Activated CD8-positive, alpha-beta memory T cell treated with anti-CD3 and anti-CD28 coated beads, Interleukin-2, amount 10 ng/mL, durations not matched to agents 7 days and 5 days (primary cell): ENCODE measurements around the gene PDGFRA. TPM values are rescaled to one million over a fixed set of nuclear protein-coding genes. Genes with fewer than 3 reads are reported as not detected.
A peak's percentile ranks its signal among the peaks of the same experiment; 100 is the strongest.

Experiments
- ATAC-seq: fragments of 150-1000 bp; cut with Tn5 transposase; one replicate; pipeline ENCODE4 v1.10.0; 2021; ENCODE audit warnings: moderate library complexity
- CTCF ChIA-PET: fragments of 350-600 bp; sonication (Branson Sonifier 250); formaldehyde crosslinking; loops from one replicate; lab custom pipeline; 2021; ENCODE audit warnings: antibody characterized with exemption; lab: Charles Lee
- DNase-seq: peaks from one replicate; pipeline ENCODE4 v3.0.0-alpha.2; 2020
- H3K27ac Mint-ChIP-seq: one replicate; pipeline ENCODE4 v1.8.0; 2021; ENCODE audit warnings: mild to moderate bottlenecking, mixed read lengths
- H3K27me3 Mint-ChIP-seq: one replicate; pipeline ENCODE4 v1.8.0; 2021; ENCODE audit warnings: mixed read lengths
- H3K36me3 Mint-ChIP-seq: one replicate; pipeline ENCODE4 v1.8.0; 2021; ENCODE audit warnings: mild to moderate bottlenecking, mixed read lengths
- H3K4me1 Mint-ChIP-seq: one replicate; pipeline ENCODE4 v1.8.0; 2021; ENCODE audit warnings: mixed read lengths
- H3K4me3 Mint-ChIP-seq: one replicate; pipeline ENCODE4 v1.8.0; 2021; ENCODE audit warnings: mild to moderate bottlenecking, moderate library complexity, mixed read lengths
- H3K9me3 Mint-ChIP-seq: one replicate; pipeline ENCODE4 v1.8.0; 2022; ENCODE audit warnings: low read depth, mixed read lengths
- total RNA-seq, 2 experiments: library from RNA; stranded (reverse); gene quantifications; one replicate each; pipeline ENCODE4 v1.2.3, GENCODE V29; 2021

The PDGFRA gene
- total RNA-seq, 2 experiments from 2014 or later = not detected

GRCh38 chr4:54277691-54278090, 48.6 kb downstream of the PDGFRA start:
- ATAC-seq (peak; percentile 39), DNase-seq (no peak)
- no peaks in the 10 kb centered on the region for H3K9me3 Mint-ChIP-seq
- H3K4me1 Mint-ChIP-seq = peaks cover 30% of the 10 kb centered on the region
- H3K27ac Mint-ChIP-seq = no peak overlapping the region
- CTCF ChIA-PET = no interaction called here
- no peak overlapping the region for H3K4me3 Mint-ChIP-seq
- H3K36me3 Mint-ChIP-seq = peaks cover 2% of the 10 kb centered on the region
- H3K27me3 Mint-ChIP-seq = peaks cover 3% of the 10 kb centered on the region

GRCh38 chr4:54278216-54278615, 49.1 kb downstream of the PDGFRA start:
- peaks cover 2% of the 10 kb centered on the region for H3K36me3 Mint-ChIP-seq
- no peak for DNase-seq
- no peak overlapping the region for H3K27ac Mint-ChIP-seq
- H3K4me1 Mint-ChIP-seq = peaks cover 30% of the 10 kb centered on the region
- H3K4me3 Mint-ChIP-seq = no peak overlapping the region
- CTCF ChIA-PET = no interaction called here
- ATAC-seq = no peak
- no peaks in the 10 kb centered on the region for H3K9me3 Mint-ChIP-seq
- H3K27me3 Mint-ChIP-seq = peaks cover 3% of the 10 kb centered on the region

- Mint-ChIP-seq H3K9me3 (peaks cover 6% of the 10 kb centered on the region), H3K27ac (no peak overlapping the region), H3K4me3 (no peak overlapping the region), H3K27me3 (peaks cover 3% of the 10 kb centered on the region), H3K36me3 (peaks cover 4% of the 10 kb centered on the region), H3K4me1 (peaks cover 13% of the 10 kb centered on the region)
- DNase-seq (no peak), ATAC-seq (no peak)
- CTCF ChIA-PET = no interaction called here
These were observed 52.1 kb downstream of the PDGFRA start for GRCh38 chr4:54281054-54281766.

- H3K4me3 Mint-ChIP-seq = no peak overlapping the region
- peaks cover 6% of the 10 kb centered on the region for H3K9me3 Mint-ChIP-seq
- DNase-seq = no peak
- peaks cover 3% of the 10 kb centered on the region for H3K27me3 Mint-ChIP-seq
- no peak overlapping the region for H3K27ac Mint-ChIP-seq
- CTCF ChIA-PET = no interaction called here
- peaks cover 4% of the 10 kb centered on the region for H3K36me3 Mint-ChIP-seq
- no peak for ATAC-seq
- peaks cover under 1% of the 10 kb centered on the region for H3K4me1 Mint-ChIP-seq
These were observed 53.7 kb downstream of the PDGFRA start for GRCh38 chr4:54282837-54283236.

- DNase-seq = no peak
- no peaks in the 10 kb centered on the region for H3K36me3 Mint-ChIP-seq
- CTCF ChIA-PET = no interaction called here
- no peaks in the 10 kb centered on the region for H3K4me1 Mint-ChIP-seq
- ATAC-seq = no peak
- H3K27me3 Mint-ChIP-seq = peaks cover 4% of the 10 kb centered on the region
- no peak overlapping the region for H3K27ac Mint-ChIP-seq
- peaks cover 1% of the 10 kb centered on the region for H3K9me3 Mint-ChIP-seq
- no peak overlapping the region for H3K4me3 Mint-ChIP-seq
These were observed 60.2 kb downstream of the PDGFRA start for GRCh38 chr4:54289316-54289715.

GRCh38 chr4:54290980-54291379, 61.9 kb downstream of the PDGFRA start:
- CTCF ChIA-PET = no interaction called here
- no peak for ATAC-seq
- Mint-ChIP-seq H3K4me1 (no peaks in the 10 kb centered on the region), H3K27me3 (peaks cover 4% of the 10 kb centered on the region), H3K4me3 (no peak overlapping the region), H3K9me3 (no peaks in the 10 kb centered on the region), H3K27ac (no peak overlapping the region), H3K36me3 (no peaks in the 10 kb centered on the region)
- DNase-seq = no peak

GRCh38 chr4:54296548-54297203, 67.6 kb downstream of the PDGFRA start:
- no peak overlapping the region for H3K27ac Mint-ChIP-seq
- CTCF ChIA-PET = no interaction called here

GRCh38 chr4:54308110-54308509, 79.0 kb downstream of the PDGFRA start:
- H3K36me3 Mint-ChIP-seq = no peaks in the 10 kb centered on the region
- ATAC-seq = no peak
- H3K4me1 Mint-ChIP-seq = no peaks in the 10 kb centered on the region
- H3K27me3 Mint-ChIP-seq = peaks cover 42% of the 10 kb centered on the region
- peaks cover 3% of the 10 kb centered on the region for H3K9me3 Mint-ChIP-seq
- CTCF ChIA-PET = no interaction called here
- DNase-seq = no peak
- H3K27ac Mint-ChIP-seq = no peak overlapping the region
- H3K4me3 Mint-ChIP-seq = no peak overlapping the region

More at GRCh38 chr4:54296548-54297203, 67.6 kb downstream of the PDGFRA start:
- Mint-ChIP-seq H3K4me1 (no peaks in the 10 kb centered on the region), H3K9me3 (no peaks in the 10 kb centered on the region), H3K4me3 (no peak overlapping the region), H3K36me3 (no peaks in the 10 kb centered on the region), H3K27me3 (peaks cover 7% of the 10 kb centered on the region)
- DNase-seq (no peak), ATAC-seq (no peak)

GRCh38 chr4:54315561-54316538, 86.8 kb downstream of the PDGFRA start:
- Mint-ChIP-seq H3K27ac (peak overlapping the region; percentile 52), H3K4me3 (no peak overlapping the region), H3K9me3 (peaks cover 2% of the 10 kb centered on the region), H3K4me1 (peaks cover 21% of the 10 kb centered on the region), H3K36me3 (peaks cover 3% of the 10 kb centered on the region), H3K27me3 (peaks cover 13% of the 10 kb centered on the region)
- CTCF ChIA-PET = no interaction called here
- no peak for DNase-seq
- ATAC-seq = peak; percentile 63

GRCh38 chr4:54317690-54318089, 88.6 kb downstream of the PDGFRA start:
- H3K4me3 Mint-ChIP-seq = no peak overlapping the region
- DNase-seq (no peak), ATAC-seq (no peak)
- H3K27ac Mint-ChIP-seq = no peak overlapping the region
- CTCF ChIA-PET = no interaction called here
- H3K9me3 Mint-ChIP-seq = peaks cover 2% of the 10 kb centered on the region
- H3K36me3 Mint-ChIP-seq = peaks cover 3% of the 10 kb centered on the region
- peaks cover 3% of the 10 kb centered on the region for H3K27me3 Mint-ChIP-seq
- peaks cover 21% of the 10 kb centered on the region for H3K4me1 Mint-ChIP-seq

GRCh38 chr4:54318904-54319303, 89.8 kb downstream of the PDGFRA start:
- Mint-ChIP-seq H3K27ac (no peak overlapping the region), H3K36me3 (peaks cover 3% of the 10 kb centered on the region), H3K27me3 (no peaks in the 10 kb centered on the region), H3K4me1 (peaks cover 21% of the 10 kb centered on the region), H3K4me3 (no peak overlapping the region), H3K9me3 (peaks cover 2% of the 10 kb centered on the region)
- DNase-seq (no peak), ATAC-seq (no peak)
- CTCF ChIA-PET = interaction anchor here (0.6 to 1.2 kb wide), 5 partner anchors 10 to 121 kb away, joined by 3 to 6 read pairs (median 4); no protein-coding TSS in a partner anchor

GRCh38 chr4:54320826-54321685, 92.0 kb downstream of the PDGFRA start:
- Mint-ChIP-seq H3K9me3 (no peaks in the 10 kb centered on the region), H3K36me3 (peaks cover 1% of the 10 kb centered on the region), H3K4me1 (peaks cover 7% of the 10 kb centered on the region), H3K27ac (no peak overlapping the region), H3K27me3 (no peaks in the 10 kb centered on the region), H3K4me3 (no peak overlapping the region)
- CTCF ChIA-PET = no interaction called here
- DNase-seq = no peak
- no peak for ATAC-seq
